Measurements from ENCODE around the gene TNFSF13B. TPM values are rescaled to one million over a fixed set of nuclear protein-coding genes. Genes with fewer than 3 reads are reported as not detected.

The TNFSF13B gene
- total RNA-seq, 1 donor from 2014 or later: 0.12 TPM

DNA sequence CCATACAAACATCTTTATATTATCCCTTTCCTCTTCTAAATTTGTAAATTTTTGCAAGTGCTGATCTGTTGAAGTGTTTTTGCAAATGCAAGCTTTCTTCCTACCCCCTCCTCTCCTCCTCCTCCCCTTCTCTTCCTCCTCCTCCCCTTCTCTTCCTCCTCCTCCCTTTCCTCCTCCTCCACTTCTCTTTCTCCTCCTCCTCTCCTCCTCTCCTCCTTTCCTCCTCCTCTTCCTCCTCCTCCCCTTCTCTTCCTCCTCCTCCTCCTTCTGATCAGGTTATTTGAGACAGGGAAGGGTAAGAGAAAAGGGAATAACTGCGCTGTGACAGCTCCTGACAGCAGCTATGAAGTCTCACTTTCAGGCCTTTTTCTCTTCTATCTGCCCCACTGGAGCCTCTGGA lies 8.9 kb downstream of the TNFSF13B start:
- TF ChIP-seq, protein P1, sequence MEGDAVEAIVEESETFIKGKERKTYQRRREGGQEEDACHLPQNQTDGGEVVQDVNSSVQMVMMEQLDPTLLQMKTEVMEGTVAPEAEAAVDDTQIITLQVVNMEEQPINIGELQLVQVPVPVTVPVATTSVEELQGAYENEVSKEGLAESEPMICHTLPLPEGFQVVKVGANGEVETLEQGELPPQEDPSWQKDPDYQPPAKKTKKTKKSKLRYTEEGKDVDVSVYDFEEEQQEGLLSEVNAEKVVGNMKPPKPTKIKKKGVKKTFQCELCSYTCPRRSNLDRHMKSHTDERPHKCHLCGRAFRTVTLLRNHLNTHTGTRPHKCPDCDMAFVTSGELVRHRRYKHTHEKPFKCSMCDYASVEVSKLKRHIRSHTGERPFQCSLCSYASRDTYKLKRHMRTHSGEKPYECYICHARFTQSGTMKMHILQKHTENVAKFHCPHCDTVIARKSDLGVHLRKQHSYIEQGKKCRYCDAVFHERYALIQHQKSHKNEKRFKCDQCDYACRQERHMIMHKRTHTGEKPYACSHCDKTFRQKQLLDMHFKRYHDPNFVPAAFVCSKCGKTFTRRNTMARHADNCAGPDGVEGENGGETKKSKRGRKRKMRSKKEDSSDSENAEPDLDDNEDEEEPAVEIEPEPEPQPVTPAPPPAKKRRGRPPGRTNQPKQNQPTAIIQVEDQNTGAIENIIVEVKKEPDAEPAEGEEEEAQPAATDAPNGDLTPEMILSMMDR (conservative IDR thresholded peaks at IDR 0.05; ENCODE audit: low read depth, low read length): no peak
- DNase-seq (ENCODE audit: low read depth): no peak
- no peak overlapping the region for H3K4me3 ChIP-seq (ENCODE audit: low read depth, low read length)

GRCh38 chr13:108281901-108282300 lies 12.4 kb downstream of the TNFSF13B start:
- DNase-seq (ENCODE audit: low read depth): no peak
- TF ChIP-seq, protein P1 (conservative IDR thresholded peaks at IDR 0.05; ENCODE audit: low read depth, low read length): no peak
- H3K4me3 ChIP-seq (ENCODE audit: low read depth, low read length): no peak overlapping the region

DNA sequence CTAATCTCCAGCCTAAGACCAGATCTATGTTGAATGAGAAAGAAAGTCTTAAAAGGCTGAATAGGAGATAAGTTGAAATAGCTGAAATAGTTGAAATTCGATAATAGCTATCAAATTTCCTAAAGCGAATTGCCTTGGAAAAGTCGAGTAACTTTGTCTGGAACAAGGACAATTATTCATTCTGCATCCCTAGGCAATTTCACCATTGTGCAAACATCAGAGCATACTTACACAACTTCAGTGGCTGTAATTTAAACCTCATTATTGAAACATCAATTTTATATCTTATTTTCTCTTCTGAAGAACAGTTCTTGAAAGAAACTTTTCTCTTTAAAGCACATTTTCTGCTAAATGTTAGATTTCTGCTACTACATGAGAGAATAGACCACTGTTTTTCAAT lies 13.6 kb downstream of the TNFSF13B start:
- no peak for DNase-seq (ENCODE audit: low read depth)
- TF ChIP-seq, protein P1 (conservative IDR thresholded peaks at IDR 0.05; ENCODE audit: low read depth, low read length): no peak
- H3K4me3 ChIP-seq (ENCODE audit: low read depth, low read length): no peak overlapping the region

DNA sequence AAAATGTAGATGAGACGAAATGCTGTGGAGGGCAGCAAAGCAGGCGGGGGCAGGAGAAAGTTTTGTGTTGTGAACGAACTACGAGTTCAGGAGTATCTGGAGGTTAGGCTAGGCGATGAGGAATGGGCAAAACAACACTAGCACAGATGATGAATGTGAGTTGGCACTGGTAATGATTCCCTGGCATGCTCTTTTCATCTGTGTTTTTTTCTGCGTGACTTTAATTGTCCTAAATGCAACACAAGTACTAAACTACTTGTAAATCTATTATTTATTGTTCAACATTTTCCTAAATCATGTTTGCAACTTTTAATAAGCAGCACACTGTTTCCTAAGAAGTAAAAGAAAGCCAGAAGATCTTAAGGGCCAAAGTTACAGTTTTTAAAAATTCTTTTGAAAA lies 19.2 kb downstream of the TNFSF13B start:
- no peak overlapping the region for H3K4me3 ChIP-seq (ENCODE audit: low read depth, low read length)
- TF ChIP-seq, protein P1 (conservative IDR thresholded peaks at IDR 0.05; ENCODE audit: low read depth, low read length): no peak
- no peak for DNase-seq (ENCODE audit: low read depth)

GRCh38 chr13:108289819-108290218 lies 20.3 kb downstream of the TNFSF13B start:
- TF ChIP-seq, protein P1 (conservative IDR thresholded peaks at IDR 0.05; ENCODE audit: low read depth, low read length): no peak
- no peak for DNase-seq (ENCODE audit: low read depth)
- H3K4me3 ChIP-seq (ENCODE audit: low read depth, low read length): no peak overlapping the region

GRCh38 chr13:108297114-108297513 lies 27.6 kb downstream of the TNFSF13B start:
- no peak for DNase-seq (ENCODE audit: low read depth)
- no peak overlapping the region for H3K4me3 ChIP-seq (ENCODE audit: low read depth, low read length)
- TF ChIP-seq, protein P1 (conservative IDR thresholded peaks at IDR 0.05; ENCODE audit: low read depth, low read length): no peak

DNA sequence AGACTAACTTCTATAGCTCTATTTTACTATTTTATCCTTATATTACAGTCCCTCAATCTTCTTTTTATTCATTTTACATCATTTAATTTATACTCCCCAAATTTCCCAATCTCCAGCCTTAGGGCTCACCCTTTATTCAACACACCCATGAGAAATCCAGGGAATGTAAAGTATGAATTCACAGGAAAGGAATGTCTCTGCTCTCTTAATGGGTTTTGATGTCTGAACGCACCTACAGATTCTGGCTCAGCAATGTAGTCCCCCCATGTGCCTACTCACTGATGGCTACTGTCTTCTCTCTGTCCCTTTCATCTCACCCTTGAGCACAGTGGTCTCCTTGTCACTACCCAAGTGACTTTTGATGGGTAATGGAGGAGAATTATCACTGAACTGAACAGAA lies 32.8 kb downstream of the TNFSF13B start:
- H3K4me3 ChIP-seq (ENCODE audit: low read depth, low read length): no peak overlapping the region
- DNase-seq (ENCODE audit: low read depth): no peak
- TF ChIP-seq, protein P1 (conservative IDR thresholded peaks at IDR 0.05; ENCODE audit: low read depth, low read length): no peak

Measured in epithelial cell of proximal tubule (primary cell).